ENCODE measurements around the gene SENP8.

GRCh38 chr15:72082176-72082575 is 36.0 kb upstream of the SENP8 start:
- TF ChIP-seq CTCF (conservative IDR thresholded peaks at IDR 0.05; ENCODE audit: low read length) (no peak), EZH2phosphoT487 (IDR thresholded peaks at IDR 0.05; ENCODE audit: borderline replicate concordance, low read depth, low read length) (no peak)
